Inflammatory macrophage treated with lipopolysaccharide for 1 hour (primary cell): ENCODE data around the gene WRNIP1.
A peak's percentile ranks its signal among the peaks of the same experiment; 100 is the strongest.

ENCODE experiments used
- DNase-seq, 2 donors: peaks; one replicate each; pipeline ENCODE4 v3.0.0-alpha.2; 2020 to 2022

The WRNIP1 gene

GRCh38 chr6:2765166-2765895, at the start of gene WRNIP1:
TSS of gene WRNIP1 (plus strand) at chr6:2765393. CDS start at chr6:2765623, 230 bp downstream.
- peak; percentile 98 to 99 for DNase-seq

- no peak for DNase-seq
These were observed 49.5 kb upstream of the WRNIP1 start for GRCh38 chr6:2715737-2716136.

- no peak for DNase-seq
These were observed 48.1 kb upstream of the WRNIP1 start for GRCh38 chr6:2716936-2717700.

- DNase-seq, result peak in 1 of 2 donors; percentile 16
These were observed 46.7 kb upstream of the WRNIP1 start for GRCh38 chr6:2718334-2719092.

- no peak for DNase-seq
These were observed 46.1 kb upstream of the WRNIP1 start for GRCh38 chr6:2719093-2719455.

GRCh38 chr6:2721219-2721618, 44.0 kb upstream of the WRNIP1 start:
- DNase-seq, result no peak

- DNase-seq, result no peak
These were observed 39.7 kb upstream of the WRNIP1 start for GRCh38 chr6:2725364-2725988.

GRCh38 chr6:2725999-2726567, 39.1 kb upstream of the WRNIP1 start:
- DNase-seq, result peak; percentile 90 to 97

- no peak for DNase-seq
These were observed 35.3 kb upstream of the WRNIP1 start for GRCh38 chr6:2729921-2730320.

- DNase-seq, result no peak
These were observed 34.7 kb upstream of the WRNIP1 start for GRCh38 chr6:2730353-2731107.

GRCh38 chr6:2731281-2731909, 33.8 kb upstream of the WRNIP1 start:
- DNase-seq, result no peak

- no peak for DNase-seq
These were observed 32.6 kb upstream of the WRNIP1 start for GRCh38 chr6:2732503-2733089.

- peak; percentile 95 to 97 for DNase-seq
These were observed 31.9 kb upstream of the WRNIP1 start for GRCh38 chr6:2733324-2733723.

GRCh38 chr6:2733736-2734480, 31.3 kb upstream of the WRNIP1 start:
- DNase-seq, result no peak

GRCh38 chr6:2734488-2735166, 30.6 kb upstream of the WRNIP1 start:
- peak; percentile 41 to 63 for DNase-seq

GRCh38 chr6:2737885-2738284, 27.3 kb upstream of the WRNIP1 start:
- peak; percentile 23 to 49 for DNase-seq

- peak; percentile 56 to 77 for DNase-seq
These were observed 26.7 kb upstream of the WRNIP1 start for GRCh38 chr6:2738373-2738979.

- DNase-seq, result no peak
These were observed 25.9 kb upstream of the WRNIP1 start for GRCh38 chr6:2739335-2739734.

- peak; percentile 52 to 77 for DNase-seq
These were observed 24.6 kb upstream of the WRNIP1 start for GRCh38 chr6:2740581-2740980.
